Stomach (tissue), 9 donors: ENCODE measurements around the gene C5orf58. TPM values are rescaled to one million over a fixed set of nuclear protein-coding genes. Genes with fewer than 3 reads are reported as not detected.

Experiments used
- DNase-seq, 2 donors: peaks; one replicate each; pipeline versions ENCODE4 v3.0.0 to v3.0.0-alpha.2; 2013 to 2019
- H3K27ac ChIP-seq, 5 donors: fragments of 200-600 bp in 4 of 5; sonication (generic) in 4 of 5; one replicate each; pipeline ENCODE4 v1.5.1; 2013 to 2019; ENCODE audit warnings: mild to moderate bottlenecking in 1 of 5, moderate library complexity in 1 of 5
- H3K27me3 ChIP-seq, 3 donors: fragments of 200-600 bp; sonication (generic); one replicate each; pipeline ENCODE4 v1.5.1; 2017 to 2019; ENCODE audit warnings: mixed run types in 1 of 3
- H3K36me3 ChIP-seq, 4 donors: fragments of 200-600 bp; sonication (generic); 1 replicate in 3 of 4; 2 replicates in 1 of 4; pipeline ENCODE4 v1.5.1; 2016 to 2019
- H3K4me1 ChIP-seq, 4 donors: fragments of 200-600 bp; sonication (generic); one replicate each; pipeline ENCODE4 v1.5.1; 2016 to 2019
- H3K4me3 ChIP-seq, 4 donors: fragments of 200-600 bp; sonication (generic) in 3 of 4; one replicate each; pipeline ENCODE4 v1.5.1; 2016 to 2019; ENCODE audit warnings: mild to moderate bottlenecking in 1 of 4
- H3K9me3 ChIP-seq, 4 donors: fragments of 200-600 bp; sonication (generic); one replicate each; pipeline ENCODE4 v1.5.1; 2016 to 2019
- EP300 ChIP-seq: sonication (generic); formaldehyde crosslinking; IDR thresholded peaks from one replicate; pipeline ENCODE4 v1.6.1; 2017; ENCODE audit warnings: antibody characterized with exemption
- POLR2A ChIP-seq, 4 donors: fragments of 450-650 bp; IDR thresholded peaks; one replicate each; pipeline ENCODE4 v1.6.1; 2016; ENCODE audit warnings: antibody characterized with exemption in 4 of 4, control low read depth in 2 of 4, mild to moderate bottlenecking in 1 of 4, moderate library complexity in 1 of 4
- POLR2AphosphoS5 ChIP-seq, 3 donors: sonication (generic); formaldehyde crosslinking; IDR thresholded peaks; one replicate each; pipeline ENCODE4 v1.6.1; 2016; ENCODE audit warnings: antibody characterized with exemption in 3 of 3
- WGBS, 5 donors: extraction: QIAGEN DNeasy Blood & Tissue Kit in 3 of 5; methylation state at CpG; one replicate each; pipeline versions ENCODE4 v1.1.5 to v1.1.7; 2013 to 2018; 5-methylcytosine and 5-hydroxymethylcytosine counted together
- intact Hi-C: fragments of 100-400 bp; cut with DNase I; formaldehyde crosslinking; loops from one replicate; pipeline ENCODE4 v1.15.1; 2023; ENCODE audit warnings: low total_unique reads
- polyA plus RNA-seq, 3 donors: library from polyadenylated mRNA; stranded (reverse); fragments of 200-250 nt; gene quantifications; one replicate each; pipeline ENCODE4 v1.2.3, GENCODE V29; 2013
- total RNA-seq, 5 donors: library from RNA; depleted of rRNA; stranded (reverse); fragments of >200 nt; gene quantifications; one replicate each; pipeline versions ENCODE4 v1.1.0 to v1.2.3, GENCODE V29; 2014 to 2016
- TF ChIP-seq, protein P1 (sequence below), 7 experiments: fragments of 450-650 bp in 4 of 7; fragments of 200-600 bp in 3 of 7; sonication (generic) in 3 of 7; IDR thresholded peaks; one replicate each; pipeline ENCODE4 v1.5.1; 2016 to 2019; ENCODE audit warnings: antibody characterized with exemption in 7 of 7, control low read depth in 2 of 7, mild to moderate bottlenecking in 1 of 7
- donor health status: healthy with polysubstance abuse.
- donor health status: Bipolar disorder and iron deficiency.
- donor health status: healthy.

The C5orf58 gene
- total and polyA plus RNA-seq, 8 donors = 0.43 to 4.6 TPM; not detected in 6

DNA sequence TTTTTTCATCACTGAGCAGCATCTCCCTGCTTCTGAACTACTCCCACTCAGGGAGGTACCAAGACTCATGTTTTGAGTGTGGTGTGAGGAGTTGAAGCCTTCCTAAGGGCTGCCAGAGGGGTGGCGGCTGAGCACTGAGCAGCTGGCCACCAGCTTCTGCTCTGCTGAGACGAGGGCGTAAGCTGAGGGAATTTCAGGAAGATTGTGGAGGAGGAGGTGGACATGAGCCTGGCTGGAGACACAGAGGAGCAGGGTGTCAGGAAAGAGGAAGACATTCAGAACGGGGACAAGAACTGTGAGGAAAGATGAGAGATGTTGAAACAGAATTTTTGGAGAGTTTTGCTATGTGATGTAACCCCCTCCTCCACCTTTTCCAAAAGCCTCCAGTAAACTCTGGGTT is 57.0 kb downstream of the C5orf58 start:
- H3K36me3 ChIP-seq = peaks cover 0 to 25% (median 15%) of the 10 kb centered on the region in 4 donors
- TF ChIP-seq EP300 (no peak), POLR2A (IDR thresholded peaks at IDR 0.05) (no peak), POLR2AphosphoS5 (IDR thresholded peaks at IDR 0.05) (no peak)
- TF ChIP-seq, protein P1, sequence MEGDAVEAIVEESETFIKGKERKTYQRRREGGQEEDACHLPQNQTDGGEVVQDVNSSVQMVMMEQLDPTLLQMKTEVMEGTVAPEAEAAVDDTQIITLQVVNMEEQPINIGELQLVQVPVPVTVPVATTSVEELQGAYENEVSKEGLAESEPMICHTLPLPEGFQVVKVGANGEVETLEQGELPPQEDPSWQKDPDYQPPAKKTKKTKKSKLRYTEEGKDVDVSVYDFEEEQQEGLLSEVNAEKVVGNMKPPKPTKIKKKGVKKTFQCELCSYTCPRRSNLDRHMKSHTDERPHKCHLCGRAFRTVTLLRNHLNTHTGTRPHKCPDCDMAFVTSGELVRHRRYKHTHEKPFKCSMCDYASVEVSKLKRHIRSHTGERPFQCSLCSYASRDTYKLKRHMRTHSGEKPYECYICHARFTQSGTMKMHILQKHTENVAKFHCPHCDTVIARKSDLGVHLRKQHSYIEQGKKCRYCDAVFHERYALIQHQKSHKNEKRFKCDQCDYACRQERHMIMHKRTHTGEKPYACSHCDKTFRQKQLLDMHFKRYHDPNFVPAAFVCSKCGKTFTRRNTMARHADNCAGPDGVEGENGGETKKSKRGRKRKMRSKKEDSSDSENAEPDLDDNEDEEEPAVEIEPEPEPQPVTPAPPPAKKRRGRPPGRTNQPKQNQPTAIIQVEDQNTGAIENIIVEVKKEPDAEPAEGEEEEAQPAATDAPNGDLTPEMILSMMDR (IDR thresholded peaks at IDR 0.05) = no peak
- intact Hi-C loops = no loop called here
- no peak for DNase-seq
- peaks cover 8 to 85% (median 15%) of the 10 kb centered on the region in 4 donors for H3K4me1 ChIP-seq
- 43 to 81% (median 68%) methylated on average over 4 of the region's 4 CpGs for WGBS, 5 donors
- no peak overlapping the region for H3K4me3 ChIP-seq
- peak overlapping the region in 4 of 5 donors; percentile 12 to 75 (median 69) for H3K27ac ChIP-seq
- no peaks in the 10 kb centered on the region for H3K27me3 ChIP-seq
- H3K9me3 ChIP-seq = peaks cover 0 to 7% (median 3%) of the 10 kb centered on the region in 4 donors

DNA sequence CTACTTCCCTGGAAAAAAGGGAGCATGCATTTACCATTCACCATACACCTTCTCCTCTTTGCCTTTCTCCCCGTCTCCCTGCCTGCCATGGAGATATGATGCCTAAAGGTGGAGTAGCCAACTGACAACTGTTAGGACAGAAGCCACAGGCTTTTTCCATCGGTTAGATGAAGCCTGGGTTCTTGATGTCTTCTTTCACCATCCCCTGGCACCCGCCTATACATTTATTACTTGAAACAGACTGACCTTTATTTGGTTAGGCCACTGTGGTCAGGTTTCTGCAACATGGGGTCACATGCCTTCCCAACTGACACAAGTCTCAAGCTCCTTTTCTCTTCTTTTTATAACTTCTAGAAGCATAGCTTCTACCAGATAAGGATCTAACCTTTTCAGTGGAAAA is 57.7 kb downstream of the C5orf58 start:
- Histone ChIP-seq H3K4me3 (no peak overlapping the region), H3K36me3 (peaks cover 0 to 25% (median 14%) of the 10 kb centered on the region in 4 donors), H3K27ac (peak overlapping the region in 4 of 5 donors; percentile 26 to 75 (median 69)), H3K9me3 (peaks cover 0 to 6% (median under 1%) of the 10 kb centered on the region in 4 donors), H3K4me1 (peaks cover 8 to 84% (median 15%) of the 10 kb centered on the region in 4 donors), H3K27me3 (no peaks in the 10 kb centered on the region)
- no peak for DNase-seq
- WGBS, 5 donors = 58 to 90% (median 80%) methylated on average over 3 of the region's 3 CpGs
- TF ChIP-seq EP300 (no peak), POLR2A (IDR thresholded peaks at IDR 0.05) (no peak)
- TF ChIP-seq, protein P1 (IDR thresholded peaks at IDR 0.05) = no peak
- intact Hi-C loops = no loop called here

DNA sequence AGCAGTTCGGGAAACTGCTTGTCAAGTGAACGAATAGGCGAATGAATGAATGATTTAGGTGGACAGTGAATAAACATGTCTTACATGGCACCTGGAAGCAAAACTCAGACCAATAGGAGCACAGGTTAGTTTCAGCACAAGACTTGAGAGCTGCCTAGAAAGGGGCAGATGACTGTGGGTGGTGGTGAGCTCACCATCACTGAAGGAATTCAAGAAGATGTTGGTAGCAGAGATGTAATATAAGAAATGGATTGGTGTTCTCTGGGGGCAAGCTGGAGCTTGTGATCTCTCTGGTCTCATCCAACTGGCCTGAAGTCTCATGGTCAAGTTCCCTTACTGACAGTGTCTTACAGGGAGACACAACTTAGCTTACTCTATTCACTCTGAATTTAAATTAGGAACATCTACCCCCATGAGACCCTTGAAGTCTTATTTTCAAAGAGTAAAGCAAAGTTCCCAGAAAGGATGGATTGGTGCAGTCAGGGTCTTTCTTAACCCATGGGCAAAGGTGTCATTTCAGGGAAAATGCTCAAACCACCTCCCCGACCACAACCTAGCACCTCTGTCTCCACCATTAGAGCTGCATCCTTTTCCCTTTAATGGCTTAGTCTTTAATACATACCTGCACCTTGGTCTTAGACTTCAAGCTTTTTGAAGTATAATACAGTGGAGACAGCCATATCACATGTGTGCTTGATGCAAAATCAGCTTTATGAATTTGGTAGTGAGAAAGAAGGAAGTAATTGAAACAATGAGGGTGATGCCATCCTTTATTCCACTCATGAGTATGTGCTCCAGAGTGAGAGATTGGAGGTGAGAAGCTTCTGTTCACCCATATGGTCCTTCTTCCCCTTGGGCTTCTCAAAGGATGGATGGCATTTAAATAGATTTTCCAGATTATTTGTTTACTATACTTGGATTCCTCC is 59.7 kb downstream of the C5orf58 start:
- WGBS, 5 donors = 87 to 95% (median 88%) methylated on average over 4 of the region's 4 CpGs
- H3K9me3 ChIP-seq = peaks cover 0 to 6% (median 0%) of the 10 kb centered on the region in 4 donors
- H3K4me3 ChIP-seq = peak overlapping the region in 1 of 4 donors; percentile 3
- peaks cover 8 to 65% (median 15%) of the 10 kb centered on the region in 4 donors for H3K4me1 ChIP-seq
- TF ChIP-seq EP300 (no peak), POLR2AphosphoS5 (IDR thresholded peaks at IDR 0.05) (no peak), POLR2A (IDR thresholded peaks at IDR 0.05) (no peak)
- TF ChIP-seq, protein P1 (IDR thresholded peaks at IDR 0.05) = no peak
- DNase-seq = no peak
- H3K27ac ChIP-seq = peak overlapping the region in 2 of 5 donors; percentile 28 to 51
- no peaks in the 10 kb centered on the region for H3K27me3 ChIP-seq
- intact Hi-C loops = no loop called here
- H3K36me3 ChIP-seq = peaks cover 0 to 15% (median 10%) of the 10 kb centered on the region in 4 donors

DNA sequence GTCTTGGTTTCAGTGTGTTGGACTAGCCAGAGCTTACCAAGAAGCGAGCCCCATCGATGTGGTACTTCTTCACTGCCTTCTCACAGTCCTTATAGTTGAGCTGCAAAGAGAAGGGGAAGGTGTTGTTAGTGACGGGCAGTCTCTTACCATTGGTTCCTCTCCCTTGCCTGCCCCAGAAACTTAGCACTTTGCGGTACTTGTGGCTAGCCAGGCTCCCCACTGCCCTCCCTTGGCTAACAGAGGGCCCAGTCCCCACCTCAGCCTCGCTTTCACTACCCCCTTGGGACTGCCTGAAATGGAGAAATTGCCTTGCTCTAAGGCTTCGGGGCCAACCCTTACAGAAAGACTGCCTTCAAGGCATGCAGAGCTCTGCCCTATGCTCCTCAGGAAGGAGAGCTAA is 60.5 kb downstream of the C5orf58 start:
- peak in 1 of 2 donors; percentile 58 for DNase-seq
- Histone ChIP-seq H3K4me1 (peaks cover 3 to 57% (median 12%) of the 10 kb centered on the region in 4 donors), H3K9me3 (peaks cover 0 to 6% (median 0%) of the 10 kb centered on the region in 4 donors), H3K27ac (peak overlapping the region in 2 of 5 donors; percentile 28 to 51), H3K36me3 (peaks cover 0 to 15% (median 10%) of the 10 kb centered on the region in 4 donors), H3K27me3 (no peaks in the 10 kb centered on the region), H3K4me3 (peak overlapping the region in 1 of 4 donors; percentile 3)
- 69 to 82% (median 76%) methylated on average over 5 to 6 of the region's 6 CpGs for WGBS, 5 donors
- TF ChIP-seq, protein P1 (IDR thresholded peaks at IDR 0.05) = no peak
- no peak for TF ChIP-seq EP300
- peak in 1 of 3 donors; percentile 14 for TF ChIP-seq POLR2AphosphoS5 (IDR thresholded peaks at IDR 0.05)
- no peak for TF ChIP-seq POLR2A (IDR thresholded peaks at IDR 0.05)
- intact Hi-C loops = no loop called here
